AG04449 (cell line): ENCODE measurements around the gene BAZ1B.
"Not testable (repeated sequence)": the region's sequence is repeated elsewhere in the genome, so short reads cannot be mapped to it uniquely, and the experiment has no call there.

ENCODE experiments used
- CTCF ChIA-PET: fragments of 350-600 bp; formaldehyde crosslinking; extraction: SDS; loops from one replicate; lab custom pipeline; 2021; ENCODE audit warnings: antibody characterized with exemption; lab: Yijun Ruan, JAX
- POLR2A ChIA-PET: fragments of 400-600, 350-600 bp; formaldehyde crosslinking; extraction: SDS; loops from one replicate; lab custom pipeline; 2020; ENCODE audit warnings: antibody characterized with exemption, inconsistent platforms; lab: Yijun Ruan, JAX
- DNase-seq: peaks from one replicate; pipeline ENCODE4 v3.0.0-alpha.2; 2010; ENCODE audit warnings: low read depth, low spot score
- H3K4me3 ChIP-seq: 2 replicates; pipeline ENCODE4 v1.5.1; 2011; ENCODE audit warnings: low read depth, mild to moderate bottlenecking, control low read depth, low read length
- TF ChIP-seq, protein P1 (sequence below): IDR thresholded peaks from one replicate; pipeline ENCODE4 v1.5.1; 2011; ENCODE audit warnings: mild to moderate bottlenecking, moderate library complexity, low read length, control low read depth, inconsistent platforms; ENCODE audit not compliant: insufficient read depth; ENCODE audit errors: missing control alignments

Gene BAZ1B

DNA sequence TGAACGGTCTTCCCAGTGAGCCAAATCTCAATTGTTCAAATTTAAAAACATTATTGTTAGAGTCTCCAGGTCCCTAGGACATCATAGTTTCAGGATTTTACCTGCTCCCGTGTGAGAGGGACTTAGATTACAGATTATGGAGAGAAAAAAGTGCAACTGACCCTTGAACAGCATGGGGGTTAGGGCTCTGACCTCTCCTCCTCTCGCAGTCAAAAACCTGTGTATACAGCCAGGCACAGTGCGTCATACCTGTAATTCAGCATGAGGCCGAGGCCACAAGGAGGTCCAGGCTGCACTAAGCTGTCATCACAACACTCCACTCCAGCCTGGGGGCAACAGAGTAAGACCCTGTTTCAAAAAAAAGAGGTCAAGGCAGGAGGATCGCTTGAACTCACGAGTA, 25.5 kb downstream of the BAZ1B start:
- ChIA-PET POLR2A (no interaction called here), CTCF (interaction anchor here (0.7 kb wide), 1 partner anchor 45 kb away, joined by 3 read pairs; no protein-coding TSS in a partner anchor)
- TF ChIP-seq, protein P1, sequence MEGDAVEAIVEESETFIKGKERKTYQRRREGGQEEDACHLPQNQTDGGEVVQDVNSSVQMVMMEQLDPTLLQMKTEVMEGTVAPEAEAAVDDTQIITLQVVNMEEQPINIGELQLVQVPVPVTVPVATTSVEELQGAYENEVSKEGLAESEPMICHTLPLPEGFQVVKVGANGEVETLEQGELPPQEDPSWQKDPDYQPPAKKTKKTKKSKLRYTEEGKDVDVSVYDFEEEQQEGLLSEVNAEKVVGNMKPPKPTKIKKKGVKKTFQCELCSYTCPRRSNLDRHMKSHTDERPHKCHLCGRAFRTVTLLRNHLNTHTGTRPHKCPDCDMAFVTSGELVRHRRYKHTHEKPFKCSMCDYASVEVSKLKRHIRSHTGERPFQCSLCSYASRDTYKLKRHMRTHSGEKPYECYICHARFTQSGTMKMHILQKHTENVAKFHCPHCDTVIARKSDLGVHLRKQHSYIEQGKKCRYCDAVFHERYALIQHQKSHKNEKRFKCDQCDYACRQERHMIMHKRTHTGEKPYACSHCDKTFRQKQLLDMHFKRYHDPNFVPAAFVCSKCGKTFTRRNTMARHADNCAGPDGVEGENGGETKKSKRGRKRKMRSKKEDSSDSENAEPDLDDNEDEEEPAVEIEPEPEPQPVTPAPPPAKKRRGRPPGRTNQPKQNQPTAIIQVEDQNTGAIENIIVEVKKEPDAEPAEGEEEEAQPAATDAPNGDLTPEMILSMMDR = no peak
- no peak overlapping the region for H3K4me3 ChIP-seq
- no peak for DNase-seq

DNA sequence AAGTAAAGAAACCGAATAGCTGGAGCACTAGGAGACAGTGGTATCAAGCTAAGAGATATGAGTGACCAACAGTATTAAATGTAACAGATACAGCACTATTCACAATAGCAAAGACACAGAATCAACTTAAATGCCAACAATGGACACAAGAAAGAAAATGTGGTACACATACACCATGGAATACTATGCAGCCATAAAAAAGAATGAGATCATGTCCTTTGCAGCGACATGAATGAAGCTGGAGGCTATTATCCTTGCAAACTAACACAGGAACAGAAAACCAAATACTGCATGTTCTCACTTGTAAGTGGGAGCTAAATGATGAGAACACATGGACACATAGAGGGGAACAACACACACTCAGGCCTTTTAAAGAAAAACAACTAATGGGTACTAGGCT, 26.6 kb downstream of the BAZ1B start:
- H3K4me3 ChIP-seq, CTCF ChIA-PET, POLR2A ChIA-PET, DNase-seq: not testable (repeated sequence)

- CTCF ChIA-PET = no interaction called here
Measured at GRCh38 chr7:73489976-73490375, 32.1 kb downstream of the BAZ1B start.

GRCh38 chr7:73487486-73487885, 34.6 kb downstream of the BAZ1B start:
- ChIA-PET POLR2A (no interaction called here), CTCF (interaction anchor here (0.8 to 1.9 kb wide), 3 partner anchors 11 to 36 kb away, joined by 3 to 7 read pairs (median 5); no protein-coding TSS in a partner anchor)
- TF ChIP-seq, protein P1 = no peak
- no peak overlapping the region for H3K4me3 ChIP-seq
- no peak for DNase-seq

More at GRCh38 chr7:73489976-73490375, 32.1 kb downstream of the BAZ1B start:
- H3K4me3 ChIP-seq = no peak overlapping the region
- POLR2A ChIA-PET = no interaction called here
- TF ChIP-seq, protein P1 = no peak
- DNase-seq = no peak

DNA sequence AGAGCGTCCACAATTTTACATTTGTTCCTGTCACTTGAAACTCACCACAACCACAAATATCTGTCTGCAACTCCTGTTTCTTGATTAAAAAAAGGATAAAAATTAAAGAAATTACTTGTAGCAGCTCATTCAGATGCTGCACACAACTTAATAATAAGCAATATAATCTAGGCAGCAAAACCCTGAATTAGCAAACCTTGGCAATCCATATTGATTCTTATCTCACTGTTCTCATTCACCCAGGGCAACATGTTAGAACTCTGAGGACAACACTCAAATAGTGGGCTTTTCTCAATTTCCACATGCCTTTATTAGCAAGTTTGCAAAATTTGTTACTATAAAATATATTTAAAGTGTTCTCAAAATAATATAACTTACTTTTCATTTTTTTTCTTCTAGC, 38.9 kb downstream of the BAZ1B start:
- TF ChIP-seq, protein P1 = no peak
- CTCF ChIA-PET = interaction anchor here (1.4 kb wide), 1 partner anchor 33 kb away, joined by 3 read pairs; no protein-coding TSS in a partner anchor
- POLR2A ChIA-PET = no interaction called here
- DNase-seq = no peak
- no peak overlapping the region for H3K4me3 ChIP-seq

GRCh38 chr7:73482746-73483145, 39.3 kb downstream of the BAZ1B start:
- H3K4me3 ChIP-seq = no peak overlapping the region
- ChIA-PET POLR2A (no interaction called here), CTCF (interaction anchor here (1.4 kb wide), 1 partner anchor 34 kb away, joined by 3 read pairs; no protein-coding TSS in a partner anchor)
- TF ChIP-seq, protein P1 = no peak
- DNase-seq = no peak

DNA sequence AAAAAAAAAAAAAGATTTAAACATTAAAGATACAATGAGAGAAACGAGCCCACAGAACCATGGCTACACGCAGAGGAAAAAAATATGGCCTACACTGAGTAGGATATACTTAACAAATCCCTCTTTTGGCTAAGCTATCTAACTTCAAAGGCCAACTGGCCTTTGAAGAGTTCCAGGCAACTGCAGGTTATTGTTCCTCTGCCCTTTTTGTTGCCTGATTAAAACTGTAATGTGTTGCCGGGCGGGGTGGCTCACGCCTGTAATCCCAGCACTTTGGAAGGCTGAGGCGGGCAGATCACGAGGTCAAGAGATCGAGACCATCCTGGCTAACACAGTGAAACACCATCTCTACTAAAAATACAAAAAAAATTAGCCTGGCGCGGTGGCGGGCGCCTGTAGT, 40.6 kb downstream of the BAZ1B start:
- POLR2A ChIA-PET, DNase-seq, H3K4me3 ChIP-seq: not testable (repeated sequence)
- CTCF ChIA-PET = interaction anchor here (1.5 to 2.9 kb wide), 2 partner anchors 30 to 37 kb away, joined by 3 to 15 read pairs; no protein-coding TSS in a partner anchor
